ENCODE data around the gene WAC. TPM values are rescaled to one million over a fixed set of nuclear protein-coding genes. Genes with fewer than 3 reads are reported as not detected.

WAC gene
- total and polyA plus RNA-seq, 2 experiments from 2014 or later, result 59.4 to 116 TPM

- TF ChIP-seq, protein P1, sequence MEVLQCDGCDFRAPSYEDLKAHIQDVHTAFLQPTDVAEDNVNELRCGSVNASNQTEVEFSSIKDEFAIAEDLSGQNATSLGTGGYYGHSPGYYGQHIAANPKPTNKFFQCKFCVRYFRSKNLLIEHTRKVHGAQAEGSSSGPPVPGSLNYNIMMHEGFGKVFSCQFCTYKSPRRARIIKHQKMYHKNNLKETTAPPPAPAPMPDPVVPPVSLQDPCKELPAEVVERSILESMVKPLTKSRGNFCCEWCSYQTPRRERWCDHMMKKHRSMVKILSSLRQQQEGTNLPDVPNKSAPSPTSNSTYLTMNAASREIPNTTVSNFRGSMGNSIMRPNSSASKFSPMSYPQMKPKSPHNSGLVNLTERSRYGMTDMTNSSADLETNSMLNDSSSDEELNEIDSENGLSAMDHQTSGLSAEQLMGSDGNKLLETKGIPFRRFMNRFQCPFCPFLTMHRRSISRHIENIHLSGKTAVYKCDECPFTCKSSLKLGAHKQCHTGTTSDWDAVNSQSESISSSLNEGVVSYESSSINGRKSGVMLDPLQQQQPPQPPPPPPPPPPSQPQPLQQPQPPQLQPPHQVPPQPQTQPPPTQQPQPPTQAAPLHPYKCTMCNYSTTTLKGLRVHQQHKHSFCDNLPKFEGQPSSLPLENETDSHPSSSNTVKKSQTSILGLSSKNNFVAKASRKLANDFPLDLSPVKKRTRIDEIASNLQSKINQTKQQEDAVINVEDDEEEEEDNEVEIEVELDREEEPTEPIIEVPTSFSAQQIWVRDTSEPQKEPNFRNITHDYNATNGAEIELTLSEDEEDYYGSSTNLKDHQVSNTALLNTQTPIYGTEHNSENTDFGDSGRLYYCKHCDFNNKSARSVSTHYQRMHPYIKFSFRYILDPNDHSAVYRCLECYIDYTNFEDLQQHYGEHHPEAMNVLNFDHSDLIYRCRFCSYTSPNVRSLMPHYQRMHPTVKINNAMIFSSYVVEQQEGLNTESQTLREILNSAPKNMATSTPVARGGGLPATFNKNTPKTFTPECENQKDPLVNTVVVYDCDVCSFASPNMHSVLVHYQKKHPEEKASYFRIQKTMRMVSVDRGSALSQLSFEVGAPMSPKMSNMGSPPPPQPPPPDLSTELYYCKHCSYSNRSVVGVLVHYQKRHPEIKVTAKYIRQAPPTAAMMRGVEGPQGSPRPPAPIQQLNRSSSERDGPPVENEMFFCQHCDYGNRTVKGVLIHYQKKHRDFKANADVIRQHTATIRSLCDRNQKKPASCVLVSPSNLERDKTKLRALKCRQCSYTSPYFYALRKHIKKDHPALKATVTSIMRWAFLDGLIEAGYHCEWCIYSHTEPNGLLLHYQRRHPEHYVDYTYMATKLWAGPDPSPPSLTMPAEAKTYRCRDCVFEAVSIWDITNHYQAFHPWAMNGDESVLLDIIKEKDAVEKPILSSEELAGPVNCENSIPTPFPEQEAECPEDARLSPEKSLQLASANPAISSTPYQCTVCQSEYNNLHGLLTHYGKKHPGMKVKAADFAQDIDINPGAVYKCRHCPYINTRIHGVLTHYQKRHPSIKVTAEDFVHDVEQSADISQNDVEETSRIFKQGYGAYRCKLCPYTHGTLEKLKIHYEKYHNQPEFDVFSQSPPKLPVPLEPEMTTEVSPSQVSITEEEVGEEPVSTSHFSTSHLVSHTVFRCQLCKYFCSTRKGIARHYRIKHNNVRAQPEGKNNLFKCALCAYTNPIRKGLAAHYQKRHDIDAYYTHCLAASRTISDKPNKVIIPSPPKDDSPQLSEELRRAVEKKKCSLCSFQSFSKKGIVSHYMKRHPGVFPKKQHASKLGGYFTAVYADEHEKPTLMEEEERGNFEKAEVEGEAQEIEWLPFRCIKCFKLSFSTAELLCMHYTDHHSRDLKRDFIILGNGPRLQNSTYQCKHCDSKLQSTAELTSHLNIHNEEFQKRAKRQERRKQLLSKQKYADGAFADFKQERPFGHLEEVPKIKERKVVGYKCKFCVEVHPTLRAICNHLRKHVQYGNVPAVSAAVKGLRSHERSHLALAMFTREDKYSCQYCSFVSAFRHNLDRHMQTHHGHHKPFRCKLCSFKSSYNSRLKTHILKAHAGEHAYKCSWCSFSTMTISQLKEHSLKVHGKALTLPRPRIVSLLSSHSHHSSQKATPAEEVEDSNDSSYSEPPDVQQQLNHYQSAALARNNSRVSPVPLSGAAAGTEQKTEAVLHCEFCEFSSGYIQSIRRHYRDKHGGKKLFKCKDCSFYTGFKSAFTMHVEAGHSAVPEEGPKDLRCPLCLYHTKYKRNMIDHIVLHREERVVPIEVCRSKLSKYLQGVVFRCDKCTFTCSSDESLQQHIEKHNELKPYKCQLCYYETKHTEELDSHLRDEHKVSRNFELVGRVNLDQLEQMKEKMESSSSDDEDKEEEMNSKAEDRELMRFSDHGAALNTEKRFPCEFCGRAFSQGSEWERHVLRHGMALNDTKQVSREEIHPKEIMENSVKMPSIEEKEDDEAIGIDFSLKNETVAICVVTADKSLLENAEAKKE (CRISPR knock-in tag; IDR thresholded peaks at IDR 0.05), result no peak
- TF ChIP-seq ZNF331 (CRISPR knock-in tag; IDR thresholded peaks at IDR 0.05; ENCODE audit: low read depth) (no peak), ZNF114 (CRISPR knock-in tag; IDR thresholded peaks at IDR 0.05) (no peak), POLR2AphosphoS5 (IDR thresholded peaks at IDR 0.05; ENCODE audit: low read depth) (no peak)
- TF ChIP-seq, protein P2, sequence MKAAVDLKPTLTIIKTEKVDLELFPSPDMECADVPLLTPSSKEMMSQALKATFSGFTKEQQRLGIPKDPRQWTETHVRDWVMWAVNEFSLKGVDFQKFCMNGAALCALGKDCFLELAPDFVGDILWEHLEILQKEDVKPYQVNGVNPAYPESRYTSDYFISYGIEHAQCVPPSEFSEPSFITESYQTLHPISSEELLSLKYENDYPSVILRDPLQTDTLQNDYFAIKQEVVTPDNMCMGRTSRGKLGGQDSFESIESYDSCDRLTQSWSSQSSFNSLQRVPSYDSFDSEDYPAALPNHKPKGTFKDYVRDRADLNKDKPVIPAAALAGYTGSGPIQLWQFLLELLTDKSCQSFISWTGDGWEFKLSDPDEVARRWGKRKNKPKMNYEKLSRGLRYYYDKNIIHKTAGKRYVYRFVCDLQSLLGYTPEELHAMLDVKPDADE (IDR thresholded peaks at IDR 0.05), result no peak
Measured at GRCh38 chr10:28638392-28638791, 105.5 kb downstream of the WAC start (continued).

- Histone ChIP-seq H3K4me1 (ENCODE audit: insufficient read depth) (no peaks in the 10 kb centered on the region), H3K27ac (ENCODE audit: low read depth) (no peak overlapping the region), H3K9me2 (ENCODE audit: insufficient read depth) (peaks cover 4% of the 10 kb centered on the region; the same call in 1 of the 2 replicates), H3K27me3 (ENCODE audit: insufficient read depth) (no peaks in the 10 kb centered on the region), H4K20me1 (replicated peaks; ENCODE audit: insufficient read depth) (no peaks in the 10 kb centered on the region), H2AFZ (no peak overlapping the region), H3F3A (replicated peaks; ENCODE audit: low read depth) (no peaks in the 10 kb centered on the region), H3K4me2 (no peak overlapping the region), H3K4me3 (no peak overlapping the region), H3K79me2 (replicated peaks; ENCODE audit: insufficient read depth) (no peaks in the 10 kb centered on the region), H3K36me3 (ENCODE audit: insufficient read depth) (no peaks in the 10 kb centered on the region)
- H3K27me3 Mint-ChIP-seq (ENCODE audit: insufficient read depth, low read depth, poor library complexity), result peaks cover 2% of the 10 kb centered on the region
- no peaks in the 10 kb centered on the region for H3K36me3 Mint-ChIP-seq (ENCODE audit: low read depth)
- no peak overlapping the region for H3K4me3 Mint-ChIP-seq
- no peak overlapping the region for H3K27ac Mint-ChIP-seq
- DNase-seq (ENCODE audit: low spot score), result no peak
- H3K4me1 Mint-ChIP-seq, result no peaks in the 10 kb centered on the region; the same call in 2 of the 3 replicates
- TF ChIP-seq NANOG (IDR thresholded peaks at IDR 0.05; ENCODE audit: borderline replicate concordance), result no peak
- TF ChIP-seq, protein P3, sequence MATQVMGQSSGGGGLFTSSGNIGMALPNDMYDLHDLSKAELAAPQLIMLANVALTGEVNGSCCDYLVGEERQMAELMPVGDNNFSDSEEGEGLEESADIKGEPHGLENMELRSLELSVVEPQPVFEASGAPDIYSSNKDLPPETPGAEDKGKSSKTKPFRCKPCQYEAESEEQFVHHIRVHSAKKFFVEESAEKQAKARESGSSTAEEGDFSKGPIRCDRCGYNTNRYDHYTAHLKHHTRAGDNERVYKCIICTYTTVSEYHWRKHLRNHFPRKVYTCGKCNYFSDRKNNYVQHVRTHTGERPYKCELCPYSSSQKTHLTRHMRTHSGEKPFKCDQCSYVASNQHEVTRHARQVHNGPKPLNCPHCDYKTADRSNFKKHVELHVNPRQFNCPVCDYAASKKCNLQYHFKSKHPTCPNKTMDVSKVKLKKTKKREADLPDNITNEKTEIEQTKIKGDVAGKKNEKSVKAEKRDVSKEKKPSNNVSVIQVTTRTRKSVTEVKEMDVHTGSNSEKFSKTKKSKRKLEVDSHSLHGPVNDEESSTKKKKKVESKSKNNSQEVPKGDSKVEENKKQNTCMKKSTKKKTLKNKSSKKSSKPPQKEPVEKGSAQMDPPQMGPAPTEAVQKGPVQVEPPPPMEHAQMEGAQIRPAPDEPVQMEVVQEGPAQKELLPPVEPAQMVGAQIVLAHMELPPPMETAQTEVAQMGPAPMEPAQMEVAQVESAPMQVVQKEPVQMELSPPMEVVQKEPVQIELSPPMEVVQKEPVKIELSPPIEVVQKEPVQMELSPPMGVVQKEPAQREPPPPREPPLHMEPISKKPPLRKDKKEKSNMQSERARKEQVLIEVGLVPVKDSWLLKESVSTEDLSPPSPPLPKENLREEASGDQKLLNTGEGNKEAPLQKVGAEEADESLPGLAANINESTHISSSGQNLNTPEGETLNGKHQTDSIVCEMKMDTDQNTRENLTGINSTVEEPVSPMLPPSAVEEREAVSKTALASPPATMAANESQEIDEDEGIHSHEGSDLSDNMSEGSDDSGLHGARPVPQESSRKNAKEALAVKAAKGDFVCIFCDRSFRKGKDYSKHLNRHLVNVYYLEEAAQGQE (IDR thresholded peaks at IDR 0.05; ENCODE audit: unreplicated experiment), result no peak
- TF ChIP-seq, protein P2 (IDR thresholded peaks at IDR 0.05), result no peak
- ATAC-seq, result no peak
- H3K9me3 Mint-ChIP-seq, result no peaks in the 10 kb centered on the region
Measured at GRCh38 chr10:28640551-28640950, 107.6 kb downstream of the WAC start.
